Neural cell (in vitro differentiated cells): ENCODE data around the gene SLIT3.
A peak's percentile ranks its signal among the peaks of the same experiment; 100 is the strongest.

Source experiments
- EZH2 ChIP-seq: fragments of 200-600, 300-800 bp; shearing (Covaris generic), sonication (generic); IDR thresholded peaks from 2 replicates; pipeline ENCODE4 v1.6.1; 2014; ENCODE audit warnings: antibody characterized with exemption, low read length, borderline replicate concordance, mild to moderate bottlenecking; ENCODE audit not compliant: insufficient read depth, poor library complexity, severe bottlenecking
- TF ChIP-seq, protein P1 (sequence below): fragments of 450-650 bp; IDR thresholded peaks from 2 replicates; pipeline ENCODE4 v1.5.1; 2014; ENCODE audit warnings: antibody characterized with exemption, mild to moderate bottlenecking, moderate library complexity; ENCODE audit not compliant: poor library complexity, severe bottlenecking

DNA sequence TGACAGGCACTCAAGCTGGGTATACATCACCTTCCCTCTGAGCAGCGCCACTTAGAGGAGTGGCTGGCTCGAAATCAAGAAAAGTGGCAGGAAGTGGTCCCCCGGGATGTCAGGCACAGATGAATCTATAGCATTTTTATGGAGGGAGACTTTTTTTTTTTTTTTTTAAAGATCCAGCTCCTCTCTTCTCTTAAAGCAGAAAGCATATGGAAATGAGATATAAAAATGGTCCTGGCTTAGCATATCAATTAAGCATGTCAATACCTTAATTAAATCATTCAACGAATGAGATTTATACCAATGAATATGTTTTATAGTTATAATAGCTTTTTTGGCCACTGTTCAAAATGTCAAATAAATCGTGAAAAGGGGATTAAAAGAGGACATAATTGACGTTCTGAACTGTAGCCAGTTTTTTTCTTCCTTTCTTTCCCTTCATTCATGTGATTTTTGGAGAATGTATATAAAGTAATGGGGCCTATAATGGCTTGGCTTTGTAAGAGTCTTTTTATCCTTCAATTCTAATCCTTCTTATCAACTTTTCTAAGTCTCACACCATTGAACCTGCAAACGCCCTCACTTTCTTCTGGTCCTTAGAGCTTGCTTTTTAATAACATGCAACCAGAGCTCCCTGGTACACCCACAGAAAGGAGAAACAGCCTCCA lies 402.6 kb downstream of the SLIT3 start:
- no peak for TF ChIP-seq EZH2
- TF ChIP-seq, protein P1, sequence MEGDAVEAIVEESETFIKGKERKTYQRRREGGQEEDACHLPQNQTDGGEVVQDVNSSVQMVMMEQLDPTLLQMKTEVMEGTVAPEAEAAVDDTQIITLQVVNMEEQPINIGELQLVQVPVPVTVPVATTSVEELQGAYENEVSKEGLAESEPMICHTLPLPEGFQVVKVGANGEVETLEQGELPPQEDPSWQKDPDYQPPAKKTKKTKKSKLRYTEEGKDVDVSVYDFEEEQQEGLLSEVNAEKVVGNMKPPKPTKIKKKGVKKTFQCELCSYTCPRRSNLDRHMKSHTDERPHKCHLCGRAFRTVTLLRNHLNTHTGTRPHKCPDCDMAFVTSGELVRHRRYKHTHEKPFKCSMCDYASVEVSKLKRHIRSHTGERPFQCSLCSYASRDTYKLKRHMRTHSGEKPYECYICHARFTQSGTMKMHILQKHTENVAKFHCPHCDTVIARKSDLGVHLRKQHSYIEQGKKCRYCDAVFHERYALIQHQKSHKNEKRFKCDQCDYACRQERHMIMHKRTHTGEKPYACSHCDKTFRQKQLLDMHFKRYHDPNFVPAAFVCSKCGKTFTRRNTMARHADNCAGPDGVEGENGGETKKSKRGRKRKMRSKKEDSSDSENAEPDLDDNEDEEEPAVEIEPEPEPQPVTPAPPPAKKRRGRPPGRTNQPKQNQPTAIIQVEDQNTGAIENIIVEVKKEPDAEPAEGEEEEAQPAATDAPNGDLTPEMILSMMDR, result peak; percentile 38
